Measurements from ENCODE around the gene KCNG1. TPM values are rescaled to one million over a fixed set of nuclear protein-coding genes. Genes with fewer than 3 reads are reported as not detected.

Gene KCNG1
- total RNA-seq, 1 donor from 2014 or later, result 5.8 TPM

GRCh38 chr20:51042657-51043247, 19.8 kb upstream of the KCNG1 start:
- no peak overlapping the region for H3K27ac Mint-ChIP-seq (ENCODE audit: unreplicated experiment)
- no peak for DNase-seq (ENCODE audit: low read depth, low spot score)

GRCh38 chr20:51042064-51042463, 19.2 kb upstream of the KCNG1 start:
- H3K27me3 Mint-ChIP-seq (ENCODE audit: low read depth), result no peaks in the 10 kb centered on the region
- DNase-seq (ENCODE audit: low read depth, low spot score), result no peak
- H3K27ac Mint-ChIP-seq (ENCODE audit: unreplicated experiment), result no peak overlapping the region
- no peaks in the 10 kb centered on the region for H3K4me1 Mint-ChIP-seq
- no peaks in the 10 kb centered on the region for H3K36me3 Mint-ChIP-seq (ENCODE audit: low read depth)
- TF ChIP-seq CTCF (conservative IDR thresholded peaks at IDR 0.05), result no peak
- H3K4me3 Mint-ChIP-seq, result no peak overlapping the region
- peaks cover 2% of the 10 kb centered on the region for H3K9me3 Mint-ChIP-seq

More at GRCh38 chr20:51042657-51043247, 19.8 kb upstream of the KCNG1 start:
- H3K9me3 Mint-ChIP-seq, result peaks cover 2% of the 10 kb centered on the region
- no peaks in the 10 kb centered on the region for H3K4me1 Mint-ChIP-seq
- TF ChIP-seq CTCF (conservative IDR thresholded peaks at IDR 0.05), result peak; percentile 52
- no peaks in the 10 kb centered on the region for H3K27me3 Mint-ChIP-seq (ENCODE audit: low read depth)
- H3K4me3 Mint-ChIP-seq, result no peak overlapping the region
- H3K36me3 Mint-ChIP-seq (ENCODE audit: low read depth), result no peaks in the 10 kb centered on the region

GRCh38 chr20:51037532-51038115, 14.7 kb upstream of the KCNG1 start:
- Mint-ChIP-seq H3K27me3 (ENCODE audit: low read depth) (no peaks in the 10 kb centered on the region), H3K27ac (ENCODE audit: unreplicated experiment) (no peak overlapping the region), H3K4me1 (peaks cover 9% of the 10 kb centered on the region), H3K36me3 (ENCODE audit: low read depth) (no peaks in the 10 kb centered on the region), H3K4me3 (no peak overlapping the region), H3K9me3 (no peaks in the 10 kb centered on the region)
- DNase-seq (ENCODE audit: low read depth, low spot score), result no peak
- TF ChIP-seq CTCF (conservative IDR thresholded peaks at IDR 0.05), result no peak

GRCh38 chr20:51036827-51037531, 14.1 kb upstream of the KCNG1 start:
- no peak for DNase-seq (ENCODE audit: low read depth, low spot score)
- no peak for TF ChIP-seq CTCF (conservative IDR thresholded peaks at IDR 0.05)
- Mint-ChIP-seq H3K4me3 (no peak overlapping the region), H3K27me3 (ENCODE audit: low read depth) (peaks cover 5% of the 10 kb centered on the region), H3K4me1 (peaks cover 9% of the 10 kb centered on the region), H3K27ac (ENCODE audit: unreplicated experiment) (no peak overlapping the region), H3K9me3 (no peaks in the 10 kb centered on the region), H3K36me3 (ENCODE audit: low read depth) (no peaks in the 10 kb centered on the region)

GRCh38 chr20:51036226-51036625, 13.3 kb upstream of the KCNG1 start:
- Mint-ChIP-seq H3K27ac (ENCODE audit: unreplicated experiment) (no peak overlapping the region), H3K27me3 (ENCODE audit: low read depth) (peaks cover 8% of the 10 kb centered on the region), H3K4me3 (no peak overlapping the region), H3K4me1 (peaks cover 9% of the 10 kb centered on the region), H3K9me3 (no peaks in the 10 kb centered on the region), H3K36me3 (ENCODE audit: low read depth) (no peaks in the 10 kb centered on the region)
- no peak for DNase-seq (ENCODE audit: low read depth, low spot score)
- TF ChIP-seq CTCF (conservative IDR thresholded peaks at IDR 0.05), result no peak
